OCI-M1 (cell line): ENCODE results near the gene P4HA1.

Experiments used
- DNase-seq: peaks from one replicate; lab custom pipeline; 2025; lab: John Stamatoyannopoulos, UW

Gene P4HA1

DNA sequence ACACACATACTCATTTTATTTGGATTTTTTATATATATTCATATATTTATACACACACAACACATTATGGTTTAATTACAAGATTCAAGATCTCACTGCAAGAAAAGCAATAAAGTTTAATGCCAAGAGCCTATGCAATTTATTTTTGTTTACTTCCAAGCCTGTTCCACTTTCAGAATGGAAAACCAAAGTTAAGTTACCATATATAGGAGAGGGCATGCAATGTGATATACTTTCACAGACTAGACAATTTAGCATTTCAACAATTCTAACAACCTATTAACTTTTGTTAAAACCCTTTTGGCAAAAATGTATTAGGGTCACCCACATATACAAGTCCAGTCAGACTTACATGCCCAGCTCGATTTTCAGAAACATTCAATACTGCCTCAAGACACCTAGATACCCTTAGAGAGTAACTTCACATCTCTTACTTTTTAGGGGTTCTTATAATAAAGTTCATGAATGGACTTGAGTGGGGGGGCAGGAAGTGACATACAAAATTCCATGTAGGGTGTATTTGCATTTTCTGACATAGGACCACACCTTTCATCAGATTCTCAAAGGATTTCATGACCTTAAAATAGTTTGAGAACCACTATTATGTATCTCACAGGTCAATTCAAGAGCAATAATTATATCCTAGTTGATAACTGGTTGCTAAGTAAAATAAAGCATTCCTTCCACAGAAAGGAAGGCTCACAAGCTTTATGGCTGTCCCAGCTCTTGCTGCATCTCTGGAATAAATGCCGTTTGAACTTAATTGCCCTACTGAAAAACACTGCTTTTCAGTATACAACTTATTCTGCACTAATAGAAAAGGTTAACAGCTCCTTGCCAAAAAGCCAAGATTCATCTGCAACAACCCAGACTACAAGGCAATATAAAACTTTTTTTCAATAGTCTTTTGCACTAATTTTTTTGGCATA lies 2.5 kb downstream of the P4HA1 start:
- DNase-seq, result peak; percentile 52

DNA sequence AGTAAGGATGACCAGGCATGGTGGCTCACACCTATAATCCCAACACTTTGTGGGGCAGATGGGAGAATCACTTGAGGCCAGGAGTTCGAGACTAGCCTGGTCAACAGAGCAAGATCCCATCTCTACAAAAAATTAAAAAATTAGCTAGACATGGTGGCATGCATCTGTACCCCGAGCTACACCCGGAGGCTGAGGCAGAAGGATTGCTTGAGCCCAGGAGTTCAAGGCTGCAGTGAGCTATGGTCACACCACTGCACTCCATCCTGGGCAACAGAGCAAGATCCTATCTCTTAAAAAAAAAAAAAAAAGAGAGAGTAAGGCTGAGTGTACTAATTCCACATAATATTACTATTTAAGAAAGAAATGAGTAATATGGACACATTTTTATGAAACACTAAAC lies 3.8 kb downstream of the P4HA1 start:
- no peak for DNase-seq

DNA sequence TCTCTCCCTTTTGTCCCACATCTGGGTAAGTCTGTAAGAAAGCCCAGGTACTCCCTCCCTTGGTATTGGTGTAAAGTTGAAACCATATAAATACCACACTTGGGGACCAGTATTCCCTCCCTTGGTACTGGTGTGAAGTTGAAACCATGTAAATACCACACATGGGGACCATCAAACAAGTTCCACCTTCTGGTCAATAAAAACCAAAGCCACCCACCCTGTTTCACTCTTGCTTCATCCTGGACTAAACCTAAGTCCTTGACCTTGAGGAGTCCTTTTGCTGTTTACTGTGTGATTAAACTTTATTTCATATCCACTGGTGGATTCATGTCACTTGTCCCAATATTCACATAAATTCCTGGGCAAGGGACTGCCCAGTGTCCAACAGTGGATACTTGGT lies 8.4 kb downstream of the P4HA1 start:
- DNase-seq, result peak; percentile 17

DNA sequence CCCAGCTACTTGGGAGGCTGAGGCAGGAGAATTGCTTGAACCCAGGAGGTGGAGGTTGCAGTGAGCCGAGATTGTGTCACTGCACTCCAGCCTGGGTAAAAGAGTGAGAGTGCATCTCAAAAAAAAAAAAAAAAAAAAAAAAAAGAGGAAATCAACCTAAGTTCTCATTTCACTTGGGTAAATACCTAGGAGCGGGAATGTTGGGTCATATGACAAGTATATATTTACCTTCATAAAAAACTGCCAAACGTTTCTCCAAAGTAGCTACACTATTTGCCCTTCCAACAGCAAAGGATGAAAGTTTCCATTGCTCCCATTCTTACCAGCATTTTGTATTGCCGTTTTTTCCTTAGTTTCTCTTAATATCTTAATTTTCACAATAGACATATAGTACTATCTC lies 9.8 kb downstream of the P4HA1 start:
- DNase-seq, result no peak

DNA sequence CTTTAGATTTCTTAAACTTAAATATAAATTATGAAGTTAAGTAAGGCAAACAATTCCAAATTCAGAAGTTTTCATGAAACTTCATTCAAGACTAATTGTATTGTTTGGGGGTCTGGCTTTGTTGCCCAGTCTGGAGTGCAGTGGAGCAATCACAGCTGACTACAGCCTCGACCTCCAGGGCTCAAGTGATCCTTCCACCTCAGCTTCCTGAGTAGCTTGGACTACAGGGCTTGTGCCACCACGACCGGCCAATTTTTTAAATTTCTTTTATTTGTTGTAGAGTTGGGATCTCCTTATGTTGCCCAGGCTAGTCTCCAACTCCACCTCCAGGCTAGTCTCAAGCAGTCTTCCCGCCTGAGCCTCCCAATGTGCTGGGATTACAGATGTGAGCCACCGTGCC lies 12.5 kb downstream of the P4HA1 start:
- DNase-seq, result no peak

DNA sequence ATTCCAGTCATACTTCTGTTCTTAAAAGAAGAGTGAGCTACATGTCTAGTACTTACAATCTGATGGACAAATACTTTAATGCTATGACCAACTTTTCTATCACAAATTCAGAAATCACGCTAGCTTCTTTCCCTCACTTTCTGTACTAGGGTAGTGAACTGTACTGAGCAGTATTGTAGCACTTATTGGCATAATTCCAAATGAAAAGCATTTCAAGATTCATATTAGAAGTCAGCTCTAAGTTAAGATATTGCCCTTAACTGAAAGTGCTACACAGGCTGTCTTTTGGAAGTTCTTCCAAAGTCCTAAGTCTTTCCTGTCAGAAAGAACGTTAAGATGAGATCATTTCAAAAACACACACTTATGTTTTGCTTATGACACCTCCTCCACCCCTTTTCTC lies 13.4 kb downstream of the P4HA1 start:
- DNase-seq, result peak; percentile 49

DNA sequence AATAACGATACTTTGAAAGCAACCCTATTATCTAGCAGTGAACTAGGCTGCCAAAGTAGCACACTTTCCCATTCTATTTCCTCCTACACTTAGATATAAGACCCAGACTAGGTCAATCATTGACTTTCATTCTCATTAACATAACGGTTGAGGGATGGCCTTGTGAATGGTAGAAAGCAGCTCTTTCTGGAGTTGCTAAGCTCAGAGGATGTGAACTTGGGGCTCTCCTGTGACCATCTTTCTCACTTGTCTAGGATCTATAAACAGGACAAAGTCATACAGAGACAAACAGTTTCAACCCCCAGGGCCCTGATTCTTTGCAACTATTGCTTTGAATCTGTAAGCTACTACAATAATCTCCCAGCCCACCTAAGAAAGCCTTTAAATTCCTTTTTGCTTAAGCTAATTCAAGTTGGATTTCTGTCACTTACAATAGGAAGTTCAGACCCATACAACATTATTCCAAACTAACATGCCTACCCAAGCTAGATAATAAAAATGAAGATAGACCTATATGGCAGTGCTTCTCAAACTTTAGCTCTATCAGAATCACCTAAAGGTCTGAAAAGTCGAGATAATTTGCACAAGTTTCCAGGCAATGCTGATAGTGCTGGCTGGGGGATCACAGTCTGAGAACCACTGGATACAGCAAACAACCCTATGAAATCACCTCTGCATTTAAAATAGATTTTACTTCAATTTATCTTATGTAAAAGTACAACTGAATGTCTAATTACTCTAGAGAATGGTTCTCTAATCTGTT lies 16.7 kb downstream of the P4HA1 start:
- peak; percentile 43 for DNase-seq

DNA sequence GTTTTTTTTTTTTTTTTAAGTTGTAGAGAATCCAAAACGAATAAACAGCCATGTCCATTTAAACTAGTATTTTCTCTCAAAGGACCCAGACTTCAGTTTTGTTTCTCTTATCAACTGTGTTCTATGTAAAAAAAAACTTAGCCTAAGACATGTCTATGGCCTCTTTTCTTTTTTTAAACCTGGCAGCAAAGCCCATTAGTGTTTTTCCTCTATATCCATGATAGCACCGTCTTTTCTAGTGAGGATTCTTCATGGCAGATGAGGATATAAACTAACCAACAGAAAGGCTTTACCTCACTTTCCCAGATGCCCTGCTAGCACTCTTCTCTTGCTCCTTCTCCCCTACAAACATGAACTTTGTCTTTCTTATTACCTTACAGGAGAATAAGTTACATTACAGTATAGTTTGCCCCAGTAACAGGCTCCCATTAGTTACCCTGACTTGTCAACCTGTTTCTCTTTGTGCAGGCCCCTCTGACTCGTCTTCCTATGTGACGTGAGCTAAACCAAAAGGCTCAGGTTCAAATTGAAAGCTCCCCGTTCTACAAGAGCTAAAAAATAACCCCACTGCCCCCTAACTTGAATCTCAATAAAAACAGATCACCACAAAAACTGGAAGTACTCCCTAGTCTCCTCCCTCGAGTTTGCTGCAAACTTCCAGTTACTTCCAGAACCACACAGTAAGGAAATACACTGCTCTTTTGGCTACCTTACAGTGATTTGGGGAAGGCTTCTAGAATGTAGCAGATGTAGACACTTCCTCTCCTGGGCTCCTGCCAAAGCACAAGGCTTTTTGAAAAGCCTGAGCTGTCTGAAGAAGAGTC lies 20.1 kb downstream of the P4HA1 start:
- peak; percentile 64 for DNase-seq

DNA sequence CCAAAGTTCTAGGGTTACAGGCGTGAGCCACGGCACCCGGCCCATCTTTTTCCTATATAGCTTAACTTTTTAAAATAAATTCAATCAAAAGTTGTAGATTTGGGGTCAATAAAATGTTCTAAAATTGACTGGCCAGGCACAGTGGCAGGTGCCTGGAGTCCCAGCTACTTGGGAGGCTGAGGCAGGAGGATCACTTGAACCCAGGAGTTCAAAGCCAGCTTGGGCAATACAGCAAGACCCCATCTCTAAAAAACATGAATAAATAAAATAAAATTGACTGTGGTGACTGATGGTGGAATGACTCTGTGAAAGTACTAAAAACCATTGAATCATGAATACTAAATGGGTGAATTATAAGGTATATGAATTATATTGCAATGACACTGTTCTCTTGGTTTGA lies 20.8 kb downstream of the P4HA1 start:
- DNase-seq, result no peak

DNA sequence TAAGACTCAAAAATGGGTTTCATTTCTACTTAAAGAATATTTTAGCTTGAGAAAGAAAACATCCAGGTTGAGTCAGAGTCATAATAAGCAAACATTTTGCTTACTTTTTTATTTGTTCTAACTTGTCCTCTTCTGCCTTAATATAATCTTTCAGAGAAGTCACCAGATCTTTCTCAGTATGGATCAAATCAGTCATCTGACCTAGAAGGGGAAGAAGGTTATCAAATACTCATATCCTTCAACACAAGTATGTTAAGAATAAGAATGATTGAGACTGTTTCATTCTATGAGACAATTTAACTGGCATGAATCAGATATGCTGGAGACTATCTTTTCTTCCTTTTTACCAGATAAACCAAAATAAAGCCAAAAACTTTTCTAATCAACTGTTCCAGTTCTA lies 23.0 kb downstream of the P4HA1 start:
- no peak for DNase-seq

DNA sequence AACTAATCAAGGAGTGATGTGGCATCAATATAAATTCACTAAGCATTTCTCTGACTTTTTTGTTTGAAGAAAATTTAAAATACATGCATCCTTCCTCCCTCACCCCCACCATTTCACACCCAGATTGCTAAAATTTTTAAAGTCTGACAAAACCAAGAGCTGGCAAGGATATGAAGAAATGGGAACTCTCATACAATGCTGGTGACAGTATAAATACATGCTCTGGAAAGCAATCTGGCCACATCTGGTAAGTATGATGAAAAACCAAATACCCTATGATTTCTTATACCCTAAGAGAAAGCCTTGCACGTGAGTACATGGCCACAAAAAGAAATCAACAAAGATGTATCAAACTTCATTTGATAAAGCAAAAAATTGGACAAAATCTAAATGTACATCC lies 31.2 kb downstream of the P4HA1 start:
- no peak for DNase-seq

DNA sequence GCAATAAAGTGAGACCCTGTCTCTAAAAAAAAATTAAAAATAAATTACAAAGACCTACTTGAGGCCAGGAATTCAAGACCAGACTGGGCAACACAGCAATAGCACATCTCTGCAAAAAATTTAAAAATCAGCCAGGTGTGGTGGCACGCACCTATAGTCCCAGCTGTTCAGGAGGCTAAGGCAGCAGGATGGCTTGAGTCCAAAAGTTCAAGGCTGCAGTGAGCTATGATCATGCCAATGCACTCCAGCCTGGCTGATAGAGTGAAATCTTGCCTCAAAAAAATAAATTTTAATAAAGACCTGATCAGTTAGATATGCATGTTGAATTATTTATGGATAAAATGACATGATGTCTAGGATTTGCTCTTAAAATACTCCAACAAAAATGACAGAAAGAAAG lies 34.9 kb downstream of the P4HA1 start:
- DNase-seq, result no peak

DNA sequence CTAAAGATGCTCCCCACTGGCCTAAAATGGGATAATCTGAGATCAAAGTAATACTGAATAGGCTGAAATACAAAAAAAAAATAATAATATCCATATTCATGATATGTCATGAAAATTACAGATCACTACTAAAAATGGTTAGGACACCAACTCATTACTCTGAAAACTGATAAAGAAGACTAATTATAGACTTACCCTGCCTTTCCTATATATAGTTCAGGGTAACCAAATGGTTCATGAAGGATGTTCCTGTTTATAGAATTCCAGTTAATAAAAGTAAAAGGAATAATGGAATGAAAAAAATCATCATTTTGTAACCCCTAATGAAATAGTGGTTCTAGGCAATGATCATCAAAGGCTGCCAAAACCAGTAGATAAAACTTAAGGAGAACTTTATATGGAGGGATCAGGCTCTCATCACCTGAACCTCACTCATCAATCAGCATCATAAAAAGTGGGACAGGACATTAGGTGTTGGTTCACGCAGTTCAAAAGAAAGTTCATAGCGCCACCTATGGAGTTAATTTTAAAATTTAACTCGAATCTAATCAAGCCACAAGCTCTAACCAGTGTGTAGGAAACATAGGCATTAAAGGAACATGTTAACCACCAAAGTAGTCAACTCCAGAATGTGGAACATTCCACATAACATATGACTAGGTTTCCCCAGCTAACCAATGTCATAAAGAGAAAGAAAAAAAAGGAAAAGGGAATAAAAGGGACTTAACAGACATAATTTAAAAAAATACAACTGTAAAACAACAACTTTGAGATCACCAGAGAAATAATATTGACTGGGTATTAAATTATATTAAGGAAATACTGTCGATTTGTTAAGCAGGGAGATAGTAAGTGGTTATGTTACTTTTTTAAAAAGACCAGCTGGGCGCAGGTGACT lies 35.7 kb downstream of the P4HA1 start:
- peak; percentile 88 for DNase-seq

DNA sequence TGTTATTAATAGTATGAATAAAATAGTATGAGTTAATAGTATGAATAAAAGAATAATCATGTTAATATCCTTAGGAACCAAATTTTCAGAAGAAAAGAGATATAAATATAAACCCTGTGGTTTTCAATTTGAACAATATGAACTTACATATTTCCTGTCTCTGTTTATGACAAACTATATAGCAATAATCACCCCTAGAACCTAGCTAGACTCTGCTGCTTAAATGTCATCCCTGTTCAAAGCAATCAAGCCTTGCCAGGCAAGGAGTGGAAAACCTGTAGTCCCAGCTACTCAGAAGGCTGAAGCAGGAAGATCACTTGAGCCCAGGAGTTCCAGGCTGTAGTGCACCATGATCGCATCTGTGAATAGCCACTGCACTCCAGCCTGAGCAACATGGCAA lies 36.5 kb downstream of the P4HA1 start:
- DNase-seq, result no peak

DNA sequence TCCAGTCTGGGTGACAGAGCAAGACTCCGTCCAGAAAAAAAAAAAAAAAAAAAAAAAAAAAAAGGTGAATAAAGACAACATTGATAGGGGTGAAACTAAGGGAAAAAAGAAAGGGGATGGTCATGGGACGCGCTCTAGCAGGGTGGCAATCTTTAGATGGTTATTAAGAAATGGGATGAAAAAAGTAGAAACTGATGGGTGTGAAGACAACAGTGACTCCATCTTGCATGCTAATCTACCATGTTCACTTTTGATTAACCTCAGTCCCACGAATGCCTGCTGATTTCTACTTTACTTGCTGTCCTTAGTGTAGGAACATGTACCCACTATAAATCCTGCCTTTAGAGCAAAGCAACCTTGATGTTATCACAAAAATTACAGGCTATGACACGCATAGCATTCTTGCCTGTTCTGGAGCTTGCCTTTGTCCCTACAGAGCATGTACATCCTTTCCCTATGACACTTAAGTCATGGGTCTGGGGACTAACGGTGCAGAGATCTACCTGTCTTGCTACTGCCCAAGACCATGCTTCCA lies 38.5 kb downstream of the P4HA1 start:
- DNase-seq, result no peak

DNA sequence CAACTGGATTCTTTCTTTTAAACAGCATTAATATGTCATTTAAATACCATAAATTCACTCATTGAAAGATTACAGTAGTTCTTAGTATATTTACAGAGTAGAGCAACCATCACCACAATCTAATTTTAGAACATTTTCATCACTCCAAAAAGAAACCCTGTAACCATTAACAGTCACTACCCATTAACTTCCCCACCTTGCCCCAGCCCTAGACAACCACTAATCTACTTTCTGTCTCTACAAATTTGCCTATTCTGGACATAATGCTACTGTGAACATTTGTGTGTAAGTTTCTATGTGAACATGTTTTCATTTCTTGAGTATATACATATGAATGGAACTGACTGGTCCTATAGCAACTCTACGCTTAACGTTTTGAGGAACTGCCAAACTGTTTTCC lies 42.4 kb downstream of the P4HA1 start:
- DNase-seq, result no peak

DNA sequence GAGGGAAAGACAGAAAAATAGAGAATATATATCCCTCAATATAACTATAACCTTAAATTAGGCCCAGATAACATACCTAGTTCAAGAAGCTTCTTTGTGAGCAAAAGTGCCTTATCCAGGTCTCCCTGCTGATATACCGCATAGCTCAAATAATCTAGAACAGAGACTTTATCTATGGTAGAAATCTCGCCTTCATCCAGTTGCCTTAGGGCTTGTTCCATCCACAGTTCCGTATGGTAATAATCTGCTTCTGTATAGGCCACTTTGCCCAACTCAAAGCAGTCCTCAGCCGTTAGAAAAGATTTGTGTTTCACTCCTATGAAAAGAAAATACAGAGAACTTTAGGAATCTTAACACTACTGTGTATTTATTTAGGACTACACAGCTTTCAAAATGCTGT lies 43.4 kb downstream of the P4HA1 start:
- no peak for DNase-seq

DNA sequence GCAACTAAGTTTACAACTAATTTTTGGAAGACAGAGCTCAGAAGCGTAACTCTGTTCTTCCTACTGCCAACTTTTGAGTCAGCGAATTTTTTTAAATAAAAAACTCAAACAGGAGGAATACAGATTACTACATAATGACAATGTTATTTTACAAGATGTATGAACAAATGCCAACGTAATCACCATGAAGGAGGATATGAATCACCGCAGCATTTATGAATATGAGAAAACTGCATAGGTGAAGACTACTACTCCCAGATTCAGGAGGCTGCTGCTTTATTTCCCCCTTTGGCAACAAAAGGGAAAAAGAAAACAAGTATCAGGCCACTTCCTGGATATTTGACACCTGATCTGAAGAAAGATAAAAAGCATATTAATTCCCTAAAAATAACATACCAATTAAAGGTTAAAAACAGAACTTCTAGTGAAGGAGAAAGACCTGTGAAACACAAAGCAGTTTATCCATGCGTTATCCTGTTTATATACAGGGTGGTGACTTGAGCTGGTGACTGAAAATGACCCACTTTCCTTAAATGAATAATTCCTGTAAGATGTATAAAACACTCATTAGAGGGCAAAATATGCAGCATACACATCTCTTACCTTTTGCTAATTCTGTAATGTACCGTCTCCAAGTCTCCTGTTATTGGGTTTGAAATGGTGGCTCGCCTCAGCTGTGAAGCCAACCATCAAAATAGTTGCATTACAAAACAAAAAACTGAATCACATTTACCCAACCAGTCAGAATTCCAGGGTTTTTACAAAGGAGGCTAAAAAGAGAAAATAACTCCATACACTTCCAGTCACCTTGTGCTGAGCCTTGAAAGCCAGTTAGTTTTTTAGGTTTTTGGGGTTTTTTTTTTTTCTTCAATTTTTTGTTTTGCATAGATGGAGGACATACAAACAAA lies 52.0 kb downstream of the P4HA1 start:
- DNase-seq, result peak; percentile 23

DNA sequence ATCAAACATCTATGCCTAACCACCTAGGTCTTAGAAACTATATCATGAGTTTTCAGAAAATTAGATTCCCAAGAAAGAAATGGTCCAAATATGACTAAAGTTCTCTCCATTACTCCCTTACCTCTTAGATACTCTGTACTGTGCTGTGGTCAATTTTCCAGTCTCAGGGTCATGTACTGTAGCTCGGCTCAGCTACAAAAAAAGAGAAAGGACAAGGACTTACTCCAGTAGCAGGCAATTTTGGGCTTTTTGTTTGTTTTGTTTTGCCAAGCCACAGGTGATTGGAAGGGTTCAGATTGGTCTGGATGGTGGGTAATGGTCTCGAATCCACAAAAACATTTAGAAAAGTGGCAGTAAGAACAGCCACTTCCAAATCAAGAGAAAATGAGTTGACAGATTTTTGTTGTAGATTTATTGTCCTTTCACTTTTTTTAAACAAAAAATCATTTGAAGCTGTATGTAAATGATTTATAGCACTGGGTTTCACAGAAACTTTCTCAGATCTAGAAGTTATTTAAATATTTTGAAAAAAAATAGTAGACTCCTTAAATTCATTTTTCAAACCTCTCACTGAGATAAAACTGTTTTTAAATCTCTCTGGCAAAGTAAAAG lies 52.8 kb downstream of the P4HA1 start:
- no peak for DNase-seq

DNA sequence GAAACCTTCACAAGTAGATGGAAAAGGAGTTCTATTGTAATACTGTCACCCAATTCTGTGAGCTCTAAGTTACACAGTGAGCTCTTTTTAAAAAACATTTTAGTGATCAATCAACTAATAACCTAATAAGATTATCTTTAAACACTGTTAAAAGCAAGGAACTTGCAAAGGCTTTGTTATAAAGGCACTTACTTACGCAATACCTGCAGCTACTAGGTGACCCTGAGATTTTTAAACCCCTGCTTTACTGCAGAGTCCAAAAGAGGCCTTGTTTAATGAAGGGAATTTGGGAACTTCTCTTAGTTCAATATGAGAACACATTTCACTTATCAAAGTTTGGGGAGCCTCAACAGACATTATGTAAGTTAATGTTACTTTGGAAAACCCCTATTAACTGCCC lies 53.3 kb downstream of the P4HA1 start:
- no peak for DNase-seq
